Esophagus squamous epithelium (tissue), 4 donors: ENCODE results near the gene GLRX5.

Experiments
- CTCF ChIP-seq, 6 experiments: fragments of 450-650 bp in 4 of 6; fragments of 200-600 bp in 2 of 6; sonication (generic) in 2 of 6; IDR thresholded peaks; one replicate each; pipeline ENCODE4 v1.5.1; 2016 to 2019; ENCODE audit warnings: antibody characterized with exemption in 6 of 6, mild to moderate bottlenecking in 4 of 6, moderate library complexity in 4 of 6
- POLR2A ChIP-seq, 4 donors: fragments of 450-650 bp; IDR thresholded peaks; one replicate each; pipeline ENCODE4 v1.6.1; 2017; ENCODE audit warnings: antibody characterized with exemption in 4 of 4, mild to moderate bottlenecking in 4 of 4, moderate library complexity in 3 of 4

DNA sequence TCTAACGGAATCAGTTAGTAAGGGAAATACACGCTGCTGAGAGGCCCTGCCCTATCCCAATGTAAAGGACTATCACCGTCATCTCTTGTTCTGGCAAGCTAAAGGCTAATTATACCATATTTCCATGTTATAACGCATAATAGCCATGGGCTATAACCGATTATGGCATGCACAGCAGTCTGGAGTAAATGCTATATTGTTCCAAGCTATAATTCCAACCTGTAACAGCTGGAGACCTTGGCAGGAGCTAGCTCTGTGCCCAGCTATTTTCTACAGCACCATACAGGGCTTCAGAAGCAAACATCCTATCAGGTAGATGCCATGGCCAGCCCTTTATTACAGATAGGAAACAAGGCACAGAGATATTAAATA is 44.7 kb upstream of the GLRX5 start:
- TF ChIP-seq CTCF (IDR thresholded peaks at IDR 0.05), result no peak
- TF ChIP-seq POLR2A (IDR thresholded peaks at IDR 0.05), result no peak
